Activated naive CD8-positive, alpha-beta T cell treated with anti-CD3 and anti-CD28 coated beads, Interleukin-2, amount 50 U/mL, for 24 hours (primary cell): ENCODE results near the gene PI4K2A.
A peak's percentile ranks its signal among the peaks of the same experiment; 100 is the strongest.

Experiments used
- ATAC-seq: fragments of 150-1000 bp; cut with Tn5 transposase; one replicate; pipeline ENCODE4 v1.10.0; 2021
- DNase-seq: peaks from one replicate; pipeline ENCODE4 v3.0.0; 2021
- H3K27ac Mint-ChIP-seq: one replicate; pipeline ENCODE4 v1.8.0; 2021; ENCODE audit warnings: mild to moderate bottlenecking, mixed read lengths
- H3K27me3 Mint-ChIP-seq: one replicate; pipeline ENCODE4 v1.8.0; 2021; ENCODE audit warnings: mixed read lengths
- H3K36me3 Mint-ChIP-seq: one replicate; pipeline ENCODE4 v1.8.0; 2021; ENCODE audit warnings: low read depth, mixed read lengths
- H3K4me1 Mint-ChIP-seq: one replicate; pipeline ENCODE4 v1.8.0; 2021; ENCODE audit warnings: mixed read lengths
- H3K4me3 Mint-ChIP-seq: one replicate; pipeline ENCODE4 v1.8.0; 2021; ENCODE audit warnings: mild to moderate bottlenecking, moderate library complexity, mixed read lengths
- H3K9me3 Mint-ChIP-seq: one replicate; pipeline ENCODE4 v1.8.0; 2021; ENCODE audit warnings: mixed read lengths

The PI4K2A gene

DNA sequence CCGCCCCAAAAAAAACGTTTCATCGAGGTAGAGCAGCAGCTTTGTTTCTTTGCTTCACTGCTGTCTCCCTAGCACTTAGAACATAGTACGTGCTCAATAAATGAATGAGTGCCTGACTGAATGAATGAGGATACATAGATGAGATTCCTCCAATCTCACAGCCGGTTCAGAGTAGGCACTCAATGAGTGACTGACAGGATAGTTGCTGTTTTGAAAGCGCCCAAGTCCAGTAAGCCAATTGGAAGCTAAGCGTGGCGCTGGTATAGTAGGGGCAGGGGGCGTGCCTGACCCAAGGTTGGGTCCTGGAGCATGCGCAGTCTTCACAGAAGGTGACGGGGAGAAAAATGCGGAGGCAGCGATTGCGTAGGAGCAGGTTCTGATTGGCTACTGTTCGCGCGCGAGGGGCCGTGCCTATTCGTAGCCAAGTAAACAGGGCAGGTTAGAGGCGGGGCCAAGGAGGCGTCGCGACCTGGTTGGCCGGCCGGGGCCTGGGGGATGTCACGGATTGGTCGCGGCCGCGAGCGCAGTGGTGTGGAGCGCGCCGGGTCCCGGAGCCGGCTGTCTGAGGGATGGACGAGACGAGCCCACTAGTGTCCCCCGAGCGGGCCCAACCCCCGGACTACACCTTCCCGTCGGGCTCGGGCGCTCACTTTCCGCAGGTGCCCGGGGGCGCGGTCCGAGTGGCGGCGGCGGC, at the start of gene PI4K2A:
TSS of gene PI4K2A (plus strand) at position 498 of the 694 bp plus-strand sequence. CDS start at position 570, 72 bp downstream.
- peaks cover 11% of the 10 kb centered on the region for H3K36me3 Mint-ChIP-seq
- H3K4me3 Mint-ChIP-seq = peak within 1 kb of the TSS; percentile 94
- H3K9me3 Mint-ChIP-seq = peaks cover 4% of the 10 kb centered on the region
- peak; percentile 99 for ATAC-seq
- peak within 1 kb of the TSS; percentile 98 for H3K27ac Mint-ChIP-seq
- H3K4me1 Mint-ChIP-seq = peaks cover 26% of the 10 kb centered on the region
- peaks cover 2% of the 10 kb centered on the region for H3K27me3 Mint-ChIP-seq
- DNase-seq = peak; percentile 99

DNA sequence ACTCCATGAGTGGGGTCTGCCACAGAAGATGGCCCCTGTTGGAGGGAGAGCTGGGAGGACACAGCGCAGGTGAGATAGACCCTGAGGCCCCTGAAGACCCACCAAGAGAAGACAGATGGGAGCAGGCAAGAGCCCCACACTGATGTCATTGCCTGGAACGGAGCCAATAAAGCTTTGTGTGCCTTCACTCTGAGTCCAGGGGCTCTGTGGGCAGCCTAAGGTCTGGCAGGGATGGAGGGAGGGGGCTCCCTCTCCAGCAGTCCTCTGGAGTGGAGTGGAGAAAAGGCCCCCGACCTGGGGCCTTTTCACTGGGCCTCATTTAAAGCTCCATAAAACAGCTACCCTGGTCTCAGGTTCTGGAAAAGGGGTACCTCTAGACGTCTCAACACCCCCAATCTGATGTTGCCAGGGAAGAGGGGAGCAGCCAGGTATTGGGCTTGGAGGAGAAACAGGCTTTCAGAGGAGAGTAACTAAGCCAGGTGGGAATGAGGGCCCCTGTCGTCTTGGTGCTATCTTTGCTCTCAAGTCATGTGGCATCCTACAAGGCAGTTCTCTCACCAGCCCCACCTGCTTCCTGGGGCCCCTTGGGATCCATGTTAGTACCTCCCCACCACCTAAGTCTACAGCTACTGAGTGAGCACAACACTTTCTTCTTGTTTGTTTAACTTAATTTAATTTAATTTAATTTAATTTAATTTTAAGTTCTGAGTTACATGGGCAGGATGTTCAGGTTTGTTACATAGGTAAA, 49.5 kb upstream of the PI4K2A start:
- H3K4me3 Mint-ChIP-seq = no peak overlapping the region
- no peak overlapping the region for H3K27ac Mint-ChIP-seq
- no peak for DNase-seq
- H3K4me1 Mint-ChIP-seq = peaks cover 3% of the 10 kb centered on the region
- no peak for ATAC-seq
- H3K27me3 Mint-ChIP-seq = no peaks in the 10 kb centered on the region
- no peaks in the 10 kb centered on the region for H3K9me3 Mint-ChIP-seq
- no peaks in the 10 kb centered on the region for H3K36me3 Mint-ChIP-seq

DNA sequence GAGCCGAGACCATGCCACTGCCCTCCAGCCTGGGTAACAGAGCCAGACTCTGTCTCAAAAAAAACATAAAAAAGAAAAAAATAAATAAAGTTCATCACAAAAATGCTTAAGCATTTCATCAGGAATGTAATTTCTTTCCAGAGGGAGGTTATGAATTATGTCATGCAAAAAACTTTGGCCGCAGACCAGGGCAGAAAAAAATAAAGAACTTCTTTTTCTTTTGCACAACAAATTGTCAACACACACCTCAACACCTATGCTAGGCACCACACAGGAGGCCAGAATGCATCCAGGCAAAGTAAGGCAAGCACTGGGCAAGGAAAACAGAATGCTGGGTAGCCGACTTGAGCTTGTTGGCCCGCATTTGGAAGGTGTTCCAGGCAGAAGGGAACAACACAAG, 47.0 kb upstream of the PI4K2A start:
- DNase-seq = no peak
- no peaks in the 10 kb centered on the region for H3K27me3 Mint-ChIP-seq
- H3K4me1 Mint-ChIP-seq = peaks cover 3% of the 10 kb centered on the region
- no peaks in the 10 kb centered on the region for H3K36me3 Mint-ChIP-seq
- H3K4me3 Mint-ChIP-seq = no peak overlapping the region
- H3K9me3 Mint-ChIP-seq = no peaks in the 10 kb centered on the region
- no peak overlapping the region for H3K27ac Mint-ChIP-seq
- no peak for ATAC-seq

DNA sequence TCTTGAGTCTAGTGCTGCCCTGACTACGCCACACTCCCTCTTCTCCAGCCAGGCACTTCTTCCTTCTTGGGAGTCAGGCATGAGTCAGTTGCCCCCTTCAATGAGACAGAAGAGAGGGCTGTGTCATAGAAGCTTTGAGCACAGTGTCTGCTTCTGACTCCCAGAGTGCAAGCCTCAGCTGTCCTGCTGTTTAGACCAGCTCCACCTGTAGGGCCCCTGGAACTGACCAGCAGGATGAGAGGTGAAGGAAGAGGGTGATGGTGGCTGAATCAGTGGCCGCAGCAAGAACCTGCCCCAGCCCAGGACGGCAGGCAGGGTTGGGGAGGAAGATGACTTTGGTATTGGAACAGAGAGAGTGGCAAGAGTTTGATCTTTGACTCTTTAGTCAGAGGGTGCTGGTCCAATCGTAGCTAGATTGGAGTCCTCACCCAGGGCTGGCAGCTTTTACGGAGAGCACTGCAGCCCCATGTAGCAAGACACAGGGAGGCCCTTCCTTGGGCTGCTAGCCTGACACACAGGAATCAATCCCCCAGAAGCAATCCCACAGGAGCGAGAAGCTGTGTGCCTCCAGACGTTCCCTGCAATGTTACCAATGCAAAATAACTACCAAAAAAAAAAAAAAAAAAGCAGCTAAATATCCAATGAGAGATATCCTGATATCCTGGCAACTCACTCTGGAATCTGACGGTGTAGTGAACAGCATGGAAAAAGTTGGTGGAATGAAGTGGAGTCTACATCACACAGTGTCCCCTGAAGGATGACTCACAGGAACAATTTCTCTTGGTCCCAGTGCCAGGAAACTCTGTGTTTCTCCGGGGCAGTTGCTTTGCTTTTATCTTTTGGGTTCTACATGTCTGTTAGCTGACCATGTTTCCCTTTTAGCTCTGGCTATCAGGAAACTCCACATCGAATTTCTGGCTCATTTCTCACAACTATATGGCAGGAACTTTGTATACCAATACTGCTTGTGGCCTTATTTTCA, 44.1 kb upstream of the PI4K2A start:
- ATAC-seq (no peak), DNase-seq (no peak)
- Mint-ChIP-seq H3K9me3 (no peaks in the 10 kb centered on the region), H3K27me3 (no peaks in the 10 kb centered on the region), H3K4me1 (no peaks in the 10 kb centered on the region), H3K4me3 (no peak overlapping the region), H3K36me3 (no peaks in the 10 kb centered on the region), H3K27ac (no peak overlapping the region)

DNA sequence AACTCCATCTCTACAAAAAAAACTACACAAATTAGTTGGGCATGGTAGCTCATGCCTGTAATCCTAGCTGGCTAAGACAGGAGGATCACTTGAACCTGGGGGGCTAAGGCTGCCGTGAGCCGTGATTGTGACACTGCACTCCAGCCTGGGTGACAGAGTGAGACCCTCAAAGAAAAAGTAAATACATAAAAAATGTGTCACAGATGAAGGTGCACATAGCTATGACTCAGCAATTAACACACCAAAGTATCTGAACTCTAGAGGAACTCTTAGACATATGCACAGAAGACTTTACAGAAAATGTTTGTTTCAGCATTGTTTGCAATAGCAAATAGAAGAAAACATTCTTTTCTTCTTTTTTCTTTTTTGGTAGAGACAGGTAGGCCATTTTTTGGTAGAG, 42.7 kb upstream of the PI4K2A start:
- Mint-ChIP-seq H3K4me3 (no peak overlapping the region), H3K36me3 (no peaks in the 10 kb centered on the region), H3K9me3 (no peaks in the 10 kb centered on the region), H3K27ac (no peak overlapping the region), H3K27me3 (no peaks in the 10 kb centered on the region), H3K4me1 (no peaks in the 10 kb centered on the region)
- no peak for ATAC-seq
- DNase-seq = no peak

DNA sequence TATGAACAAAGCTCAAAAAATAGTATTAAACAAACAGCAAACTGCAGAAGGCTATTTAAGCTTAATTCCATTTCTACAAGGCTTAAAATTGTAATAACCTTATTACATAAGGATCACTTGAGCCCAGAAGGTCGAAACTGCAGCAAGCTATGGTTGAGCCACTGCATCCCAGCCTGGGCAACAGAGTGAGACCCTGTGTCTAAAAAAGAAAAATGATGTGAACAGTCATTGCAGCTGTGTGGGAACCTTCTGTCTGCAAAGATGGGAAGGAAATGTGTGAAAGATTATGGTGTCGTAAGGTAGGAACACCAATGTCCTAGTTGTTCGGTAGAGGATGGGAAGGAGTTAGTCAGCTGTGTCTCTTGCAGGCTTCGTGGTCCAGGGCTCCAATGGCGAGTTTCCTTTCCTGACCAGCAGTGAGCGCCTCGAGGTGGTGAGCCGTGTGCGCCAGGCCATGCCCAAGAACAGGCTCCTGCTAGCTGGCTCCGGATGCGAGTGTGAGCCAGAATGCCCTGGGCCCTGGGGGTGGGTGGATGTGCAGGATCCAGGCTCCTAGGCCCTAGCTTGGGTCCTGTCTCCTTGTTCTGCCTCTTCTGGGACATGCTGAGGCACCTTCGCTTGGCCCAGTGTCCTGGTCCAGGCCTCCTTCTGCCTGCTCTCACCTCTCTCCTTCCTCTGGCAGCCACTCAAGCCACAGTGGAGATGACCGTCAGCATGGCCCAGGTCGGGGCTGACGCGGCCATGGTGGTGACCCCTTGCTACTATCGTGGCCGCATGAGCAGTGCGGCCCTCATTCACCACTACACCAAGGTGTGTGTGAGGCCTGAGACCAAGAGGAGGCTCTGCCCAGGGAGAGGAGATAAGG, 41.8 kb upstream of the PI4K2A start:
- Mint-ChIP-seq H3K36me3 (no peaks in the 10 kb centered on the region), H3K4me3 (no peak overlapping the region), H3K27ac (no peak overlapping the region), H3K9me3 (no peaks in the 10 kb centered on the region), H3K27me3 (no peaks in the 10 kb centered on the region), H3K4me1 (no peaks in the 10 kb centered on the region)
- DNase-seq = no peak
- ATAC-seq = no peak

DNA sequence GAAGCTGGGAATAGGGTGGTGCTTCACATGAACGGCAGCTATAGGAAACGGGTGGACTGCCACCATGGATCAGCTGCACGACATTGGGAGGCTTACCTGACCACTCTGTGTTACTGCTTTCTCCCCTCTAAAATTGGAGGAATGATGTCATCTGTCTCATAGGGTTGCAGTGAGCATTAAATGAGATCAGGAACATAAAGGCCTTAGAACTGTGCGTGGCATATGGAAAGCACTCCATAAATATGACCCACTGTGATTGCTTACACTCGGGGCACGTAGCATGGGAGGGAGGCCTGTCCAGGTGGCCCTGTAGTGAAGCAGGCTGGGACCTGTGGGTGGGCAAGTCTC, 41.2 kb upstream of the PI4K2A start:
- no peak for ATAC-seq
- no peaks in the 10 kb centered on the region for H3K36me3 Mint-ChIP-seq

DNA sequence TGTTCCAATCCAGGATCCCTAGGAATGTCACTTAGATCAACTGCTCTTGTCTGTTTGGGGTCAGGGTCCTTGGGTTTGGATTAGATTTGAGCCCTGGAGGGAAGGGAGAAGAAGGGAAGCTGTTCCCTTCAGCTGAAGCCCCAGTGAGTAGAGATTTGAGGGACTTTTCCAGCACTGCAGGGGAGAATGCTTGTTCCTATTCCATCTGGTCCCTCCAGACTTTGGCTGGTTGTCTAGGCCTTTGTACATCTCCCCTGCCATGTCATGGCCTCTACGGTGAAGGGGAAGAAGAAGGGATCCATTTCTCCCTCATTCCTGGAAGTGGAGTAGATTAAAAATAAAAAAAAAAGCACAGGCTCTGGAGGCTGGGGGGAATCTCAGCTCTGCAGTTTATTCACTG, 39.9 kb upstream of the PI4K2A start:
- Mint-ChIP-seq H3K27ac (no peak overlapping the region), H3K27me3 (peaks cover 2% of the 10 kb centered on the region), H3K4me3 (no peak overlapping the region), H3K4me1 (no peaks in the 10 kb centered on the region), H3K36me3 (no peaks in the 10 kb centered on the region), H3K9me3 (no peaks in the 10 kb centered on the region)
- ATAC-seq (no peak), DNase-seq (no peak)

More for the DNA sequence above, 41.2 kb upstream of the PI4K2A start:
- no peak overlapping the region for H3K27ac Mint-ChIP-seq
- no peaks in the 10 kb centered on the region for H3K9me3 Mint-ChIP-seq
- no peak overlapping the region for H3K4me3 Mint-ChIP-seq
- no peaks in the 10 kb centered on the region for H3K27me3 Mint-ChIP-seq
- no peak for DNase-seq
- no peaks in the 10 kb centered on the region for H3K4me1 Mint-ChIP-seq

DNA sequence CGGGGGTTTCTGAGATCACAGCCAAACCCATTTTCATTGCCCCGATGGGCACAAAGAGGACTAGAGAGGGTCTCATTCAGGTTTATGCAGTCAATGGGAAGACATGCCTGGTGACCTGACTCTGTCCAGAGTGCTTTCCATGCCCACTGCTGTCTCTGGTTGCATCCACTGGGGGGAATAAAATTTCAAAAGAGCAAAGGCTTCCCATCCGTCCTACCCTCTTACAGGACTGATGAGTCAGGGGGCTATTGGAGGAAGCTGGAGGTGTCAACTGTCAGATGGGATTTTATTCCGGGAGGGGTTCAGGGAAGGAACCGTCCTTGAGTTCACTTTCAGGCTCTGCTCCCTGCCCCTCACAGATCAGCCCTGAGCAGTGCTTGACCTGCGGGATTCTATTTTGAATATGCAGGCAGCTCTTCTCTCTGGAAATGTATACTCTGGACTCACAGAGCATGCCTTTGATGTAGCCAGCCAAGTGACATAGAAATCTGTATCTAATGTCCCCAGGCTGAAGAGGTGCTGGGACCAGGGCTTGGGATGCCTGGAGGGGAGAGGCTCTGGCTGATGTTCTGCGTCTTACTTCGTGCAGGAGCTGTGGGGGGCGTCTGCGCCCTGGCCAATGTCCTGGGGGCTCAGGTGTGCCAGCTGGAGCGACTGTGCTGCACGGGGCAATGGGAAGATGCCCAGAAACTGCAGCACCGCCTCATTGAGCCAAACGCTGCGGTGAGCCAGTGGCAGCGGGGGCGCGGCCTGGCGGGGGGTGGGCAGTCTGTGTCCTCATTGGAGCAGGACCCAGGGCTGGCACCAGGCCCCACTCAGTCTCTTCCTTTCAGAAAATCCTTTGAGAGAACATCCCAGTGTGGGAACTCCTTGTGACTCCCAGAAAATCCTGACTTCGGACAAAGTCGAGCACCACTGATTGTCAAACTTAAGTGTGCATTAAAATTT, 38.9 kb upstream of the PI4K2A start:
- no peak overlapping the region for H3K4me3 Mint-ChIP-seq
- DNase-seq (no peak), ATAC-seq (no peak)
- peaks cover 2% of the 10 kb centered on the region for H3K27me3 Mint-ChIP-seq
- H3K27ac Mint-ChIP-seq = no peak overlapping the region
- no peaks in the 10 kb centered on the region for H3K9me3 Mint-ChIP-seq
- H3K4me1 Mint-ChIP-seq = no peaks in the 10 kb centered on the region
- no peaks in the 10 kb centered on the region for H3K36me3 Mint-ChIP-seq

DNA sequence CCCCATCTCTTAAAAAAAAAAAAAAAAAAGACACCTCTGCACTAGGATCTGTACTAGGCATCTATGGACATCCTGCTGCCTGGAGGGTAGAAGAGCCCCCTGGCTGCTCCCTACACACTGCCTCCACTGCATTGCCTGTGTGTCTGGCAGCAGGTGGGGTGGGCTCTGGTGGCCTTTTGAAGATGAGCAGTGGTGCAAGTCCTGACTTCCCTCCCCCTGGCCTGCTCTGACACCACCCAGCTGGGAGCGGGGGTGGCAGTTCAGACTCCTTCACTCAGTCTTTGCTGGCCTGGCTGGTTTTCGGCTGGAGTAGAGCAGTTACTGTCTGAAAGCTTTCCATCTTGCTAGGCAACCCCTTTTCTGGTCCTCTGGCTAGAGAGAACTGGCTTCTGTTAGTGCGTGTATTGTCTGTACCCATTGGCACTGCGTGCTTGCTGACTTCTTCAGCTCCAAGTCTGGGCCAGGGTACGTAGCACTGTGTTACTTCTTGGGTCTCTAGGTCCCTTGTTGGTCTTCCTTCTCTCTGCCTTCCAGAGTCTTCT, 33.3 kb upstream of the PI4K2A start:
- Mint-ChIP-seq H3K9me3 (no peaks in the 10 kb centered on the region), H3K27me3 (peaks cover 2% of the 10 kb centered on the region), H3K36me3 (no peaks in the 10 kb centered on the region), H3K27ac (no peak overlapping the region), H3K4me3 (no peak overlapping the region), H3K4me1 (no peaks in the 10 kb centered on the region)
- DNase-seq = no peak
- ATAC-seq = no peak

DNA sequence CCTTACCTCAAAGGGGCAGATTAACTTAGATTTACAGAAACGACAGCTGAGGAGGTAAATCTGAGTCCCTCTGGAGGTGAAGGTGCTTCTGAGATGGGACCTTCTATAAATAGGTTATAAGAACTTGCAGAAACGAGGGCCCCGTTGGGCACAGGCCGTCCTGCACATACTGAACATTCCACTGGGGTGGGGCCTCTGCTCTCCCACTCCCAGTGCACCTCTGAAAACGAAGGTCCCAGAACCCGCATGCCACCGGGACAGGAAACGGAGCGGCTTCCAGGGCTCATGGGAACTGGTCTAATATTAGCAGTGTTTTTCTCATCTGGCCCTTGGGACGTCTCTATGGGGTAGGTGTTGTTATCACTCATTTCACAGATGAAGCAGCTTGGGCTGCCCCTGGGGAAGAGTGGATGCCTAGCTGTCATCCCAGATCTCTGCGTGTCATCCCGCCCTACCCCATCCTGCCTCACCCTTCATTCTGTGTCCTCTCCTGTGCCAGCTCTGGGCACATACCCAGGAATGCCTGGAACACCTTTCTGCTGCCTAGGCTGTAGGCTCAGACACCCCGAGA, 31.4 kb upstream of the PI4K2A start:
- Mint-ChIP-seq H3K9me3 (no peaks in the 10 kb centered on the region), H3K4me3 (no peak overlapping the region), H3K36me3 (no peaks in the 10 kb centered on the region), H3K27ac (no peak overlapping the region), H3K27me3 (peaks cover 2% of the 10 kb centered on the region), H3K4me1 (no peaks in the 10 kb centered on the region)
- ATAC-seq (no peak), DNase-seq (no peak)

DNA sequence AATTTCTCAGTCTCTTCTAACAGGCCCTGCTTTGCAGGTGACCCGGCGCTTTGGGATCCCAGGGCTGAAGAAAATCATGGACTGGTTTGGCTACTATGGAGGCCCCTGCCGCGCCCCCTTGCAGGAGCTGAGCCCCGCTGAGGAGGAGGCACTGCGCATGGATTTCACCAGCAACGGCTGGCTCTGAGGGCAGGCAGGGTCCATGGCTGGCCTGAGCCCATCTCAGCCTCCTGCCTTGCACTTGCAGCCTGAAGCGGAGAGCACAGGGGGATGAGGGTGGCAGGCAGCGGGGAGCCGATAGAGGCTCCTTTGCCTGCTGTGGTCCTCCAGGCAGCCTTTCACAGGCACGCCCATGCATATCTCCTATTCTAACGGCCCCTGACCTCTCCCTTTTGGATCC, 29.0 kb upstream of the PI4K2A start:
- no peaks in the 10 kb centered on the region for H3K9me3 Mint-ChIP-seq
- peaks cover 3% of the 10 kb centered on the region for H3K36me3 Mint-ChIP-seq

DNA sequence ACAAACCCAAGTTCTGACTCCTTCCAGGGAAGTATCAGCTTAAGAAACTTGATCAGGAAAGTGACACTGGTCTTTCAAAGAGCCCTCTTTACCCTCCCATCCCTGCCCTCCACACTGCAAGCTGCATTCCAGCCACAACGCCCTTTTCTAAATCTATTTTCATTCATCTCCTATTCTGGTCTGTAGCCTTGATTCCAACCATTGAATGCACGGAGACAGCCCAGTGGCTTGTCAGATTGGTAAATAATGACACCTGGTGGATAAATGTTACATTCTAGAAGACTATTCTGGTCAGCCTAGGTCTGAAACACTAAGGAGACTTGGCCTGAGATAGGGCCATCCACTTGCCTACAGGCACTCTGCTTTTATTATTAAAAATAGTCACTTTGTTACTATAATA, 28.1 kb upstream of the PI4K2A start:
- H3K27me3 Mint-ChIP-seq = no peaks in the 10 kb centered on the region
- H3K27ac Mint-ChIP-seq = no peak overlapping the region
- no peaks in the 10 kb centered on the region for H3K4me1 Mint-ChIP-seq
- DNase-seq = no peak
- ATAC-seq = no peak
- H3K36me3 Mint-ChIP-seq = peaks cover 3% of the 10 kb centered on the region
- H3K4me3 Mint-ChIP-seq = no peak overlapping the region
- no peaks in the 10 kb centered on the region for H3K9me3 Mint-ChIP-seq

More for the DNA sequence above, 29.0 kb upstream of the PI4K2A start:
- DNase-seq = no peak
- ATAC-seq = no peak
- Mint-ChIP-seq H3K27ac (no peak overlapping the region), H3K27me3 (no peaks in the 10 kb centered on the region), H3K4me1 (no peaks in the 10 kb centered on the region), H3K4me3 (no peak overlapping the region)
